CD14-positive monocyte (primary cell): Measurements from ENCODE around the gene BORCS5. TPM values are rescaled to one million over a fixed set of nuclear protein-coding genes. Genes with fewer than 3 reads are reported as not detected.

Experiments
- DNase-seq, 3 donors: peaks; one replicate each; pipeline ENCODE4 v3.0.0-alpha.2; 2011 to 2022
- H2AFZ ChIP-seq: 2 replicates; pipeline ENCODE4 v1.6.0; 2012; ENCODE audit warnings: mild to moderate bottlenecking, low read depth, low read length, inconsistent platforms; ENCODE audit not compliant: insufficient read depth, poor library complexity, severe bottlenecking
- H3K27ac ChIP-seq, 2 donors: 1 replicate in 1 of 2; 2 replicates in 1 of 2; pipeline ENCODE4 v1.5.1; 2012 to 2013; ENCODE audit warnings: low read length in 2 of 2, control low read depth in 1 of 2, inconsistent platforms in 1 of 2, low read depth in 1 of 2, mild to moderate bottlenecking in 1 of 2
- H3K27me3 ChIP-seq, 2 donors: one replicate each; pipeline versions ENCODE4 v1.6.0 to v1.6.1; 2011 to 2013; ENCODE audit warnings: low read length in 2 of 2; ENCODE audit not compliant: control insufficient read depth in 2 of 2, insufficient read depth in 2 of 2
- H3K36me3 ChIP-seq, 2 donors: replicated peaks in 1 of 2; 1 replicate in 1 of 2; 2 replicates in 1 of 2; pipeline versions ENCODE4 v1.5.1 to v1.6.1; 2012 to 2013; ENCODE audit warnings: low read length in 2 of 2, control low read depth in 1 of 2, inconsistent platforms in 1 of 2, mild to moderate bottlenecking in 1 of 2; ENCODE audit not compliant: insufficient read depth in 2 of 2, control insufficient read depth in 1 of 2
- H3K4me1 ChIP-seq, 2 donors: 1 replicate in 1 of 2; 2 replicates in 1 of 2; pipeline versions ENCODE4 v1.5.1 to v1.6.1; 2012 to 2013; ENCODE audit warnings: low read length in 2 of 2, control low read depth in 1 of 2, inconsistent platforms in 1 of 2, mild to moderate bottlenecking in 1 of 2, moderate library complexity in 1 of 2; ENCODE audit not compliant: insufficient read depth in 2 of 2, control insufficient read depth in 1 of 2
- H3K4me2 ChIP-seq: replicated peaks from 2 replicates; pipeline ENCODE3; 2012; ENCODE audit warnings: low read length, moderate library complexity, mild to moderate bottlenecking; ENCODE audit not compliant: poor library complexity, severe bottlenecking; ENCODE audit errors: extremely low read depth
- H3K4me3 ChIP-seq, 3 experiments: fragments of 200-600 bp in 1 of 3; sonication (generic) in 1 of 3; replicated peaks in 1 of 3; 1 replicate in 2 of 3; 2 replicates in 1 of 3; pipeline ENCODE4 v1.5.1; 2011 to 2013; ENCODE audit warnings: low read length in 3 of 3, mild to moderate bottlenecking in 3 of 3, control low read depth in 2 of 3, low read depth in 2 of 3, inconsistent platforms in 1 of 3, moderate library complexity in 1 of 3
- H3K79me2 ChIP-seq: 2 replicates; pipeline ENCODE4 v1.6.0; 2012; ENCODE audit warnings: mild to moderate bottlenecking, control low read depth, inconsistent platforms, low read length, moderate library complexity; ENCODE audit not compliant: insufficient read depth
- H3K9ac ChIP-seq: 2 replicates; pipeline ENCODE4 v1.6.0; 2017; ENCODE audit warnings: low read length, mild to moderate bottlenecking; ENCODE audit not compliant: insufficient read depth, poor library complexity, severe bottlenecking
- H3K9me3 ChIP-seq, 2 donors: replicated peaks in 1 of 2; 1 replicate in 1 of 2; 2 replicates in 1 of 2; pipeline versions ENCODE4 v1.5.1 to v1.6.1; 2012 to 2013; ENCODE audit warnings: low read length in 2 of 2, control low read depth in 1 of 2; ENCODE audit not compliant: control insufficient read depth in 1 of 2, insufficient read depth in 1 of 2
- H4K20me1 ChIP-seq: 2 replicates; pipeline ENCODE4 v1.6.0; 2012; ENCODE audit warnings: mild to moderate bottlenecking, low read length, control low read depth, moderate library complexity; ENCODE audit not compliant: insufficient read depth
- H3K27ac Mint-ChIP-seq, 7 donors: one replicate each; pipeline ENCODE4 v1.8.0; 2020; ENCODE audit warnings: mild to moderate bottlenecking in 7 of 7, mixed read lengths in 7 of 7, moderate library complexity in 6 of 7, inconsistent platforms in 2 of 7
- H3K27me3 Mint-ChIP-seq, 3 donors: one replicate each; pipeline ENCODE4 v1.8.0; 2021 to 2022; ENCODE audit warnings: low read depth in 3 of 3, mild to moderate bottlenecking in 3 of 3, mixed read lengths in 3 of 3, moderate library complexity in 3 of 3, inconsistent platforms in 1 of 3
- H3K36me3 Mint-ChIP-seq, 2 donors: one replicate each; pipeline ENCODE4 v1.8.0; 2020; ENCODE audit warnings: mixed read lengths in 2 of 2, inconsistent platforms in 1 of 2, mild to moderate bottlenecking in 1 of 2
- H3K4me1 Mint-ChIP-seq: one replicate; pipeline ENCODE4 v1.8.0; 2020; ENCODE audit warnings: mild to moderate bottlenecking, mixed read lengths
- H3K4me3 Mint-ChIP-seq, 2 donors: one replicate each; pipeline ENCODE4 v1.8.0; 2020; ENCODE audit warnings: mild to moderate bottlenecking in 2 of 2, mixed read lengths in 2 of 2, moderate library complexity in 1 of 2
- H3K9me3 Mint-ChIP-seq, 7 donors: one replicate each; pipeline ENCODE4 v1.8.0; 2020 to 2022; ENCODE audit warnings: mixed read lengths in 7 of 7, mild to moderate bottlenecking in 6 of 7, moderate library complexity in 6 of 7, inconsistent platforms in 2 of 7
- CTCF ChIP-seq: fragments of 200-600 bp; IDR thresholded peaks from one replicate; pipeline ENCODE4 v1.8.0; 2022; ENCODE audit warnings: antibody characterized with exemption, mild to moderate bottlenecking
- WGBS: methylation state at CpG from one replicate; pipeline ENCODE4 v1.1.5; 2013; ENCODE audit warnings: missing lambda C conversion rate; ENCODE audit not compliant: insufficient coverage; 5-methylcytosine and 5-hydroxymethylcytosine counted together
- intact Hi-C, 2 donors: fragments of 100-400 bp; cut with micrococcal nuclease; formaldehyde crosslinking; loops; one replicate each; pipeline versions ENCODE4 v1.15.0 to v1.15.1; 2023
- polyA plus RNA-seq, 3 donors: library from polyadenylated mRNA; depleted of rRNA in 1 of 3; unstranded in 2 of 3; stranded (reverse) in 1 of 3; fragments of 300-500 nt in 2 of 3; fragments of >200 nt in 1 of 3; fragmentation: Illumina TruSeq in 2 of 3; gene quantifications; 1 replicate in 2 of 3; 2 replicates in 1 of 3; pipeline ENCODE4 v1.2.3, GENCODE V29; 2012 to 2021

Gene BORCS5
- polyA plus RNA-seq, 3 donors = 8.5 to 15.1 (median 9.6) TPM

- no peak overlapping the region for H2AFZ ChIP-seq
- no peak overlapping the region for H3K9ac ChIP-seq
- no peaks in the 10 kb centered on the region for H3K27me3 ChIP-seq
- H3K79me2 ChIP-seq = no peaks in the 10 kb centered on the region
- H3K4me1 ChIP-seq = peaks cover 0 to 8% of the 10 kb centered on the region in 2 donors
- no peaks in the 10 kb centered on the region for H3K36me3 ChIP-seq
- Mint-ChIP-seq H3K9me3 (no peaks in the 10 kb centered on the region), H3K36me3 (no peaks in the 10 kb centered on the region), H3K4me1 (peaks cover 16% of the 10 kb centered on the region), H3K27ac (no peak overlapping the region), H3K27me3 (peaks cover 0 to 2% (median 0%) of the 10 kb centered on the region in 3 donors), H3K4me3 (no peak overlapping the region)
- H3K4me3 ChIP-seq = no peak overlapping the region
- TF ChIP-seq CTCF = no peak
- H3K9me3 ChIP-seq = no peaks in the 10 kb centered on the region
- intact Hi-C loops = no loop called here
- H3K27ac ChIP-seq = no peak overlapping the region
- no peak for DNase-seq
- no peak overlapping the region for H3K4me2 ChIP-seq
- no CpG with 5 or more reads among the region's 4 CpGs for WGBS
- no peaks in the 10 kb centered on the region for H4K20me1 ChIP-seq
Measured at GRCh38 chr12:12518919-12519318, 162.0 kb downstream of the BORCS5 start.

Other genes with a start within 250 kb of the BORCS5 start
- under 1 TPM in 1 of 3 donors, not detected in 2; 0.08 TPM for gene LRP6, start 90.0 kb upstream of the BORCS5 start, polyA plus RNA-seq
- gene MANSC1, start 6.8 kb upstream of the BORCS5 start, polyA plus RNA-seq = 1 to 10 TPM in 2 of 3 donors, under 1 TPM in 1; 0.24 to 2.3 (median 1.5) TPM
- gene DUSP16, start 205.8 kb downstream of the BORCS5 start, polyA plus RNA-seq = under 1 TPM; 0.04 to 0.46 (median 0.27) TPM